ENCODE data around the gene ASPHD1.

DNA sequence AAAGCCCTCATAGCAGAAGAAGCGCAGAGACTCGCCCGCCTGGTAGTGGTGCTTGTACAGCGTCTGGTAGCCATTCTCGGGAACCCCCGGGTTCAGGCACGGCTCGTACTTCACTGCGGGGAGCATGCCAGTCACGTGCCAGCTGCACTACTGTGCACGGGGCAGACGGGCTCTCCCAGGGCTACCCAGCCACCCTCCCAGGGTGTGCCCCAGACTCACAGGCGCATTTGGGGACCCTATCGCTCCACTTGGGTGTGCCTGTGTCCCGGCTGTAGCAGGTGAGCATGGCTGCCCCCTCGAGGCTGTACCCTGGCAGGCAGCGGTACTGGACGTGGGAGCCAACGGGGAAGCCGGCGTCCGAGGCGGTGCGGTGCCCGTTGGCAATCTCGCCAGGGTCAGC lies 27.0 kb upstream of the ASPHD1 start:
- TF ChIP-seq CTCF (conservative IDR thresholded peaks at IDR 0.05; ENCODE audit: low read depth, low read length) (no peak), EZH2phosphoT487 (IDR thresholded peaks at IDR 0.05; ENCODE audit: borderline replicate concordance, low read length) (no peak), EZH2 (IDR thresholded peaks at IDR 0.05; ENCODE audit: low read length, unreplicated experiment) (no peak)
